Neural cell (in vitro differentiated cells): ENCODE data around the gene MB21D2.

ENCODE experiments used
- CTCF ChIP-seq: fragments of 450-650 bp; IDR thresholded peaks from 2 replicates; pipeline ENCODE4 v1.5.1; 2014; ENCODE audit warnings: antibody characterized with exemption, mild to moderate bottlenecking, moderate library complexity; ENCODE audit not compliant: poor library complexity, severe bottlenecking
- POLR2AphosphoS5 ChIP-seq: IDR thresholded peaks from 2 replicates; pipeline ENCODE4 v1.6.1; 2012

GRCh38 chr3:192887701-192888100 lies 30.0 kb downstream of the MB21D2 start:
- TF ChIP-seq CTCF (no peak), POLR2AphosphoS5 (no peak)
